IMR-90 (cell line): ENCODE results near the gene MGRN1.

Source experiments
- BHLHE40 ChIP-seq: fragments of 150-350 bp; IDR thresholded peaks from 2 replicates; pipeline ENCODE4 v1.6.1; 2016; ENCODE audit warnings: mild to moderate bottlenecking, low read depth, low read length
- CEBPB ChIP-seq: IDR thresholded peaks from 2 replicates; pipeline ENCODE4 v1.6.1; 2012; ENCODE audit warnings: low read depth, low read length, improper control_type of control experiment
- CHD1 ChIP-seq: IDR thresholded peaks from 2 replicates; pipeline ENCODE4 v1.6.1; 2012; ENCODE audit warnings: low read depth, low read length, improper control_type of control experiment
- CTCF ChIP-seq: conservative IDR thresholded peaks from 2 replicates; pipeline ENCODE4 v1.5.1; 2012; ENCODE audit warnings: mild to moderate bottlenecking, low read depth, low read length, improper control_type of control experiment
- MAFK ChIP-seq: IDR thresholded peaks from 2 replicates; pipeline ENCODE4 v1.6.1; 2012; ENCODE audit warnings: low read depth, low read length, improper control_type of control experiment
- MAZ ChIP-seq: IDR thresholded peaks from 2 replicates; pipeline ENCODE4 v1.6.1; 2012; ENCODE audit warnings: low read depth, mild to moderate bottlenecking, low read length, improper control_type of control experiment, moderate library complexity, borderline replicate concordance
- POLR2A ChIP-seq: IDR thresholded peaks from 2 replicates; pipeline ENCODE4 v1.6.1; 2012; ENCODE audit warnings: mild to moderate bottlenecking, low read depth, low read length
- RAD21 ChIP-seq: IDR thresholded peaks from 2 replicates; pipeline ENCODE4 v1.6.1; 2012; ENCODE audit warnings: low read length, improper control_type of control experiment
- RCOR1 ChIP-seq: IDR thresholded peaks from 2 replicates; pipeline ENCODE4 v1.6.1; 2012; ENCODE audit warnings: mild to moderate bottlenecking, low read length, improper control_type of control experiment; ENCODE audit not compliant: insufficient replicate concordance
- USF2 ChIP-seq: fragments of 150-350 bp; IDR thresholded peaks from 2 replicates; pipeline ENCODE4 v1.6.1; 2017; ENCODE audit warnings: mild to moderate bottlenecking, antibody characterized with exemption, low read length, low read depth

- TF ChIP-seq RCOR1: no peak
- no peak for TF ChIP-seq CTCF
- TF ChIP-seq USF2: no peak
- TF ChIP-seq CHD1: no peak
- no peak for TF ChIP-seq POLR2A
- TF ChIP-seq BHLHE40: no peak
- TF ChIP-seq RAD21: no peak
- TF ChIP-seq CEBPB: no peak
- TF ChIP-seq MAZ: no peak
- TF ChIP-seq MAFK: no peak
Observed at GRCh38 chr16:4696905-4697847, 72.5 kb downstream of the MGRN1 start.
